NCI-H1105 treated with DMSO at 0.1 percent for 48 hours (cell line): ENCODE results near the gene PIAS4.

Experiments
- DNase-seq: peaks from one replicate; lab custom pipeline; 2025; lab: John Stamatoyannopoulos, UW

PIAS4 gene

DNA sequence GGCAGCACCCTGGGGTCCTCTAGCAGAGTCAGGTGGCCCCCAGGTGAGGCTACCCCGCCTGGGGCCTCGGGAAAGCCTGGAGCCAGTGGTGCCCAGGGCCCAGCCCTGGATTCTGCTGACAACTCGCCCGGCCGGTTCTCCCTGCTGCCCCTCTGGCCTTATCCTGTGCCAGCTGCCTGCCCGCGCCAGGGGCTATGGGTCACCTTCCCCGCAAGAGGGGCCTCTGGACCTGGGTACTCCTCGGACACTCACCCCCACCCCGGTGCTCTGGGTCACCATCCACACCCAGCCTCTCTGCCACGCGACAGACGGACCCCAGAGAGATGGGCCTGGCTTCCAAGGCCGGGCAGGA, 35.2 kb downstream of the PIAS4 start:
- no peak for DNase-seq

DNA sequence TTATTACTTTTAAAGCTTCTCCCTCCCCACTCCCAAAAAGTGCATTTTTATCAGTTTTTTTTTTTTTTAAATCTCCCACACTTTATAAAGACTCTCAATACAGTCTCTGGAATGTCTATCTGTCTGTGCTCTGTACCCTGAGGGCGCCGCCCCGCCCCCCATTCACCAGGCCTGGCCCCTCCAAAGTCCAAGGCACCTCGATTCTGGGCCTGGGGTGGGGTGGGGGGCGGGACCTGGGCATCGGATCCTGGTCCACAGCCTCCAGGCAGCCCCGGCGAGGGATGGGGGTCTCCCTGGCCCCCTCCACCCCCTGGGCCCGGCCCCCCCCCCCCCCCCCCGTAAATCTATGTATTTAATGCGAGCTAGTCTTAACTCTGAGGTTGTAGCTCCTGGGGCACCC, 35.9 kb downstream of the PIAS4 start:
- no peak for DNase-seq

DNA sequence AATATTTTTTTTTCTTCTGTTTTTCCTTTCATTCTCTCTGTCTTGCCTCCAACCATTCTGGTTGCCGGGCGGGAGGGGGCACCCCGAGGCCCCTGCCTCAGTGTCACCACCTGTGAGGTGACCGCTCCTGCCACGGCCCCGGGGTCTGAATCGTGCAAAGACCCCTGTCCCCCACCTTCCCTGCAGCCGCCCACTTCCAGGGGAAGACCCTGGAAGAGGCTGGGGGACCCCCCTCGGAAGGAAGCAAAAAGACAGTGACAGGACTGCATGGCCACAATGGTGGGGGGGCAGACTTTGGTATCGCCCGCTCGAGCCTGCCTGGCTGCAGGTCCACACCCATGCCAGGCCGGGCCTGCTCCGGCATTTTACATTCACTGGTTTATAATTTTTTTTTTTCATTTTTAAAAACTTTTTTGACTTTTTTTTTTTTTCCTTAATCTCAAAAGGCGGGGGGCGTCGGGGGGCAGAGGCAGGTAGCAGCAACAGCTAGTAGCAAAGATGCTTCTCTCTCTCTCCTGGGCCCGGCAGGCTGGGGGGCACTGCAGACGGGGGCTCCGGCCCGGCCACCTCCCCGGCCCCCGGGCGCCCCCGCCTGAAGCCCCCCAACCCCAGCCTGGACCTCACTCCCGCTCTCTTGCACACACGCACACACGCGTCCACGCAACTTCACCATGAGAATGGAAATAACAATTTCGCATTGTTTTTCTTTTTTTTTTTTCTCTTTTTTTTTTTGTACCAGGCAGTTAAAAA, 36.6 kb downstream of the PIAS4 start:
- DNase-seq = no peak

DNA sequence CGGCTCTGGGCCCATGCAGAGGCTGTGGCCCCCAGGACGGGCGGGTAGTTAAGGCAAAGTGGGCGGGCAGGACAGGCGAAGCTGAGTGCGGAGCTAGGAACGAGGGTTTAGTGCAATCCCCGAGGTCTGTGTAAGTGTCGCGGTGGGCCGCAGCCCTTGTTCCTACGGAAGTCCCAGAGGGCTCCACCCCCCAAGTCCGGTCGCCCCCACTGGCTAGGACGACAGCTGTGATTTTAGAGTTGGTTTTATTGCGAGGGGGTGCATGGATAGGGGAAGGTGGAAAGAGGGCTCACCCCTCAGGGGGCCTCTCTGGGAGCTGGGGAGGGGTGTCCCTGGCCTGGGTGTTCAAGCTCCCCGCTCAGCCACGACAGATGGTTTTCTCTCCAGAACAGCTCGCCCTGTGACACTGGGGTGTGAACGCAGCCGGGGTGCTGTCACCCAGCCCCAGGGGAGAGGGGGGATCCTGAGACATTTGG, 37.5 kb downstream of the PIAS4 start:
- no peak for DNase-seq

DNA sequence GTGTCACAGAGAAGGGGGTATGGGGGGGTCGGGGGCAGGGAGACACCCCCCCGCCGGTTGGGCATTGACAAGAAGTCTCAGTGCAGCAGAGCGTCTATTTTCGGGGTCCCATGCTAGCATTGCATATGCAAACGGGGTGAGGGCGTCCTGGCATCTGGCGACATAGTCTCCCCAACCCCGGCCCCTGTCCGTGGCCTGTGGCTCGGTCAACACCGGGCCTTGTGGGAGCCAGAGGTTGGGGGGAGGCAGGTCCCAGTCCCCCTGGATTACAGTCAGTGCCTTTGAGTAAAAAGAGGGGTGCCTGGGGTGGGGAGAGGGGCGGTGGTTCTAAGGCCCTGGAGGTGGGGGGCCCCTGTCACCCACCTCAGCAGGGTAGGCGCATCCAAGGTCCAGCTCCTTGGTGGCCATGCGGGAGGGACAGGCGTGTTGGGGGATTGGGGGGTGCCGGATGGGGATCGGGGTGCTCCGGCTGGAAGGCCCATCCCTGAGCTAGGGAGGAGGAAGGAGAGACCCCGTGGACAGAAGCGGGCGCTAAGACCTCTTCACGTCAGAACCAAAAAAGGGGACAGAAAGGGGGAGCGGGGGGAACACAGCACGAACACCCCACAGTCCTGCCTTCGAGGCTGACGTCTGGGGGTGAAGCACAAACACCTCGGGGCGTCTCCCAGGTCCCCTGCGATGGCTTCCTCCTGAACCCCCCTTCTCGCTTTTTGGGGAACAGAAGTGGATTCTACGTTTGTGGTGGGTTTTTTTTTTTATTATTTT, 38.2 kb downstream of the PIAS4 start:
- no peak for DNase-seq

DNA sequence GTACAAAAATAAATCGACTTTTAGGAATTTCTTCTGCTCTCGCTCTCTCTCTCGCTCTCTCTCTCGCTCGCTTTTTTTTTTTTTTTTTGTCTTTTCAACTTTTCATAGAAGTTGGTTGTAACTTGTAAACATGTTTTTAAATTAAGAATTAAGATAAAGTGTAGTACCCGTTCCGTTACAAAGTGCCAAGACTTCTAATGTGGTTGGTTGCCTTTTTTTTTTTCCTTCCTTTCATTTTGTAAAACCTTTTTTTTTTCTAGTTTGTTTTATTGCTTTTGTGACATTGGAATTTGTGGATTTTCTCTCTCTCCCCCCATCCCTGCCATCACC, 38.8 kb downstream of the PIAS4 start:
- DNase-seq = no peak

DNA sequence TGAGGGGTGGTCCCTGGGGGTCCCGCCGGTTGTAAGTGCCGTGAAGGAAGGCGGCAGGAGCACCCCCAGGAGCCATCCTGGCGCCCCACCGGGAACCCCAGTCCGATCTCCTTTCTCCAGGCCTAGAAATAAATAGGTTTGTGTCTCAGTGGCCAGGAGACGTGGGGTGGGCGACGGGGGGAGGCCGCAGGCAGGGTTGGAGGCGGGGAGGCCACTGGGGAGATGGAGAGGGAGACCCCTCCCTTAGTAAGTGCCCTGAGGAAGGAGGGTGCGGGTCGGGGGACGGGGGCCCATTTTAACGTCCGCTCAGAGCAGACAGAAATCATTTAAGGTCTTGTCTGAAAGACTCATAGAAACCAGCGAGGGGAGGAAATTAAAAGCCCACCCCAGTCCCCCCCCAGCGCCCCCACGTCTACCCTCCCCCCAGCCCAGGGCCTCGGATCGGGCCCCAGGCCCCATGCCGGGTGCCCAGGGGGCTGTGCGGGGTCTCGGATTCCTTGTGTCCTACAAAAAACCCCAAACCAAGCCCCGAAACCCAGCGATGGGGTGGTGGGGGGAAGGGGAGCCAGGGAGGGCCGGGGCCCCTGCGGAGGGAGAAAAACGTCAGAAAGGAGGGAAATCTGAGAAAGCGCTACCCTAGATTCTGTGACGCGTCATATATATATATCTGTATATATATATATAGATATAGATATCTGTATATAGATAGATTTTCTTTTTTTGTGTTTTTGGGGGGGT, 39.6 kb downstream of the PIAS4 start:
- DNase-seq = no peak

DNA sequence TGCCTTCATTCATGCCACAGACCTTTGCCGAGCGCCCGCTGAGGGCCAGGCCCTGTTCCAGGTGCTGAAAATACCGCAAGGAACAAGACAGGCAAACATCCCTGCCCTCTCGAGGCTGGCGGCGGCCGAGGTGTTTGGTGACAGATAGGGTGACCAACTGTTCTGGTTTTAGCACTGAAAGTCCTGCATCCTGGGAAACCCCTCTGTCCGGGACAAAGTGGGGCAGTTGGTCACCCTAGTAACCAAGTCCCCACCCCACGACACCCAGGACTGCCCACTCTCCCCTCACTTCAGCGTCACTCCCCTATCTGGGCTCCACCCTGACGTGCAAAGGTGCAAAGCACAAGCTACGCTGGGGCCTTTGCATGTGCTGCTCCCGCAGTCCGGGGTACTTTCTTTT, 41.9 kb downstream of the PIAS4 start:
- no peak for DNase-seq

DNA sequence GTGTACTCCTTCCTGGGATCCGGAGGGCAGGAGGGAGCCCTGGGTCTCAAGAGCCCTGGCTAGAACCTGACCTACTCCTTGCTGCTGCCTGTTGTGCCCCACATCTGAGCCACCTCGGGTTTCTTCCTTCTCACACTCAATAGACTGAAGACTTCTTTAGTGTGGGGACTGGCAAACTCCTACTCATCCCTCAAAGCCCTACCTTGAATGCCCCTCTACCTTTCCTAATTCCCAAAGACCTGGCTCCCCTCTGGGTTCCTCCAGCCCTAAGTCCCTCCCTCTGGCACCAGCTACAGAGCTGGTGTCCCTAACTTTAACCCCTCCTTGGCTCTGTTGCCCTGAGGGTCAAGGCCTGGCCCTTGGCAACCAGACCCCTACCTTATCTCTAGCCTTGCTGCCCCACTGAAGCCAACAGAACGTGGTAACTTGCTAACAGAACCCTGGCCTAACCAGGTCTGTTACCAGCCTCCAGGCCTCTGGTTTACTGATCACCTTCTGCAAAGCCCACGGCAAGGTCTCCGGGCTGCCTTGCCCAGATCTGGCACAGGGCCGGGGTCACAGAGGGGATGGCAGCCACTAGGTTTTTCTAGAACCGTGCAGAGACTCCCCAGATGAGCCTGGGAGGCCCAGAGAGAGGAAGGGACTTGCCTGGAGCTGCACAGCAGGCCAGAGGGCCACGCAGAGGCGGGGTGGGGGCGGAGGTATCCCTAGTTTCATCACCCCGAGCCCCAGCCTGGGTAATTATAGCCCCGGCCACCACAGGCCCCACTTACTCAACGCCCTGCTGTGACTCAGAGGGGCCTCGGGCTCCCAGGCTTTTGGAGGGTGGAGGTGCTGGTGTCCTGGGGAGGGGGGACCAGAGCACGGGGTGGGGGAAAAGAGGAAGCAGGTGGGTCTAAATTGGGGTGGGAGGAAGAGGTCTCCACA, 43.9 kb downstream of the PIAS4 start:
- DNase-seq = no peak

DNA sequence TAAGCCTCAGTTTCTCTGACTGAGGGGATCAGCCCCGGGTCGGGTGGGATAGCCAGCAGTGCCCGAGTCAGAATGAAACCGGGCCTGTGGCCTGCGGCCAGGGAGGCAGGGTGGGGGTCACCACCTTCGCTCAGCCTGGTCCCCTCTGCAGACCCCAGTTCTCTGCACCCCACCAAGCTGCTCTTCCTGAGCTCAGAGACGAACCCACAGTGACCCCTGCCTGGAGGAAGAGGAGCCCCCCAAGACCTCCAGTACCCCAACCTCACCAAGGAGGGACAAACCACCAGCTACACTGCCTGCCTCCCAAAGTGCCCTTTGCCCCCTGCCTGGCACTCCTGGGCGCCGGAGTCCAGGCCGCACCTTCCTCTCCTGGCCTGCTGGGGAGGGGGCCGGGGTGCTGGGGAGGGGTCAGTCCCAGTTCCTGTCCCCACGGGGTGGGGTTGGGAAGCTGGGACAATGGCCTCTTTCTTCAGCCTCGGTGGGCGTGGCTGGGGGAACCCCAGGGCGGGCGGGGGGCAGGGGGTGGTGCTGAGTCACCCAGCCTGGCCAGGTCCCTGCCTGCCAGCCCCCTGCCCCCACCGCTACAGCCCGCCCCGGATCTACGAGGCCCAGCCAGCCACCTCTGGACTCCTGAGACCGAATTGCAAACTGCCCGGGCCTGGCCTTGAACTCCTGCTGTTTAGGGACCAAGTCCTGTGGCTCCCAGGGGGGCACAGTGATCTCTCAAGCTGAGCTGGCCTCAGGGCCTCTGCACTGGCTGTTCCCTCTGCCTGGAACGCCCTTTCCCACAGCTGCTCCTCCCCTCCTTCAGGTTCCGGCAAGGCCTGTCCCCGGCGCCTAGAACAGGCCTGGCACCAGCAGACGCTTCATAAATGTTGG, 44.8 kb downstream of the PIAS4 start:
- DNase-seq = no peak

DNA sequence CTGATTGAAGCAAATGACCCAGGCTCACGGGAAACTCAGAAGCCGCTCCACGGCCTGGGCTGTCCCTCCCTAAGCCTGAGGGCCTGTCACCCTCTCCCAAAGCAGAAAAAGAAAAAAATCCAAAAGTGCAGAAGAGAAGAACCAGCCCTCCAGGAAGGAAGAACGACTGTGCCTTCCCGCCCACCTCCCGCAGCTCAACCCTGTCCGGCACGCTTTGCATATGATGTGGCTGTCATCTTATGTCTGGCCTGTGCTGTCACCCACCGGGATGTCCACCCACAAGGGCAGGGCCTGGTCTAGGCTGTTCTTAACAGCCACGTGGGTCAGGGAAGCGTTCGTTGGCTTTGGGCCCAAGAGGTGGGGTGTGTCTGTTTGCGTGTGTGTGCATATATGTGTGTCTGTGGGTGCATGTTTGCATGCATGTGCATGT, 45.5 kb downstream of the PIAS4 start:
- no peak for DNase-seq

DNA sequence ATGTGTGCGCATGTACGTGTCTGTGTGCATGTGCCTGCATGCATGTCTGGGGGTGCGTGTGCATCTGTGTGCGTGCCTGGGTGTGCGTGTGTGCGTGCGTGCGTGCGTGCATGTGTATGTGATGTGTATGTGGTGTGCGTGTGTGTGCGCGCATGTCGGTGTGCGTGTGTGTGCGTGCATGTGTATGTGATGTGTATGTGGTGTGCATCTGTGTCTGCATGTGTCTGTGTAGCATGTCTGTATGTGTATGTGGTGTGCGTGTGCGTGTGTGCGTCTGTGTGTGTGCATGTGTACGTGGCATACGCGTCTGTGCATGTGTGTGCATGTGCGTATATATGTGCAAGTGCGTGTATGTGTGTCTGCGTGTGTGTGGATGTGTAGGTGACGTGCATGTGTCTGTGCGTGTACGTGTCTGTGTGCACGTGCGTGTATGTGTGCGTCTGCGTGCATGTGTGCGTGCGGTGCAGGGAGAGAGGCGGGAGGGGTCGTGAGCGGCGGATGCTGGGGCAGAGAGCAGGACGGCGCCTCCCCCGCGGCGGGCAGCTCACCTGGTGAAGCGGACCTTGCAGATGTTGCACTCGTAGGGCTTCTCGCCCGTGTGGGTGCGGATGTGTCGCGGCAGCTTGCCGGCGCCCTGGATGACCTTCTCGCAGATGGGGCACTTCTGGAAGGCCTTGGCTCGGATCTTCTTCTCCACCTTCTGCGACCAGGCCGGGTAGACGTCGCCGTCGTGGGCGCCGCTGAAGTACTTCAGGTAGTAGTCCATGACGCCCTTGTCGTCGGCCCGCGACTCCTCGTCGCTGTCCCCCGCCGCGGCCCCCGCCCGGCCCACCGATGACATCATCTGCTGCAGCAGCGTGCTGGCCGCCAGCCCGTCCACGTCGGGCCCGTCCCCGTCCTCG, 46.1 kb downstream of the PIAS4 start:
- no peak for DNase-seq

DNA sequence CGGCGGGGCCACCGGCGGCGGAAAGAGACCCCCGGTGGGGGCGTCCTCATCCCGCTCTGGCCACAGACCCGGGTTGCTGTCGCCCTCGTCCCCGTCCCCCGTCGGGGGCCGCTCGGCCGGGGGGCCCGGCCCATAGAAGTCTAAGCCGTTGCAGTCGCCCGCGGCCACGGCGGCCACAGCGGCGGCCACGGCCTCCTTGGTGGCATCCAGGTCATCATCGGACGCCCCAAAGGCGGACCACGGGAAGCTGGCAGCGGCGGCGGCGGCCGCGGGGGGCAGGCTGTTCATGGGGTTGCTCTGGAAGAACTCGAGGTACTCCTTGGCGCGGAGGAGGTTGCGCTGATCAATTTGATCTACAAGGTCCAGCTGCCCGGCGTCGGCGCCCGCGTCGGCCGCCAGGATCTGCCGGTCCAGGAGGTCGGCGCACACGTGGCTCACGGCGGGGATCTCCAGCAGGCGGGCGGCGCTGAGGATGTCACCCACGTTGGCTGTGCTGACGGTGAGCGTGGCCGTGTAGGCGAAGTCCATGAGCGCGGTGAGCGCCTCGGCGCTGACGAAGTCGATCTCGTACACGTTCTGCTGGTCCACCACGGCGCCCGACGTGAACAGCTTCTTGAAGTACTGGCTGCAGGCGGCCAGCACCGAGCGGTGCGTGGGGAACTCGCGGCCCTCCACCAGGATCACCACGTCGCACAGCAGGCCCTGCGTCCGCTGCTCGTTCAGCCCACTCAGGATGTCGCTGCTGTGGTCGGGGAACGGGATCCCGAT, 47.1 kb downstream of the PIAS4 start:
- no peak for DNase-seq

DNA sequence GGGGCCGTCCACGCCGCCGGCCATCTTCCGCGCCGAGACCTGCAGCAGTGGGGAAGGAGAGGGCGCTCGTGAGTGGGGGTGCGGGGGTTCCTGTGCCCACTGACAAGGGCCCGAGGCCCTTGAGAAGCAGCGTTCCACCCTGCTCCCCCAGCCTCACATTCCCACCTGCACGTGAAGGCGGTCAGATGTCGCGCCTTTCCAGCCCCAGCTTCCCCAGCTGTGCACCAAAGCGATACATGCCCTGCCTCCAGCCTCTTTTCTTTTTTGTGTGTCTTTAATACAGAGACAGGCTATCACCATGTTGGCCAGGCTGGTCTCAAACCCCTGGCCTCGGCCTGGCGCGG, 47.6 kb downstream of the PIAS4 start:
- DNase-seq = no peak

DNA sequence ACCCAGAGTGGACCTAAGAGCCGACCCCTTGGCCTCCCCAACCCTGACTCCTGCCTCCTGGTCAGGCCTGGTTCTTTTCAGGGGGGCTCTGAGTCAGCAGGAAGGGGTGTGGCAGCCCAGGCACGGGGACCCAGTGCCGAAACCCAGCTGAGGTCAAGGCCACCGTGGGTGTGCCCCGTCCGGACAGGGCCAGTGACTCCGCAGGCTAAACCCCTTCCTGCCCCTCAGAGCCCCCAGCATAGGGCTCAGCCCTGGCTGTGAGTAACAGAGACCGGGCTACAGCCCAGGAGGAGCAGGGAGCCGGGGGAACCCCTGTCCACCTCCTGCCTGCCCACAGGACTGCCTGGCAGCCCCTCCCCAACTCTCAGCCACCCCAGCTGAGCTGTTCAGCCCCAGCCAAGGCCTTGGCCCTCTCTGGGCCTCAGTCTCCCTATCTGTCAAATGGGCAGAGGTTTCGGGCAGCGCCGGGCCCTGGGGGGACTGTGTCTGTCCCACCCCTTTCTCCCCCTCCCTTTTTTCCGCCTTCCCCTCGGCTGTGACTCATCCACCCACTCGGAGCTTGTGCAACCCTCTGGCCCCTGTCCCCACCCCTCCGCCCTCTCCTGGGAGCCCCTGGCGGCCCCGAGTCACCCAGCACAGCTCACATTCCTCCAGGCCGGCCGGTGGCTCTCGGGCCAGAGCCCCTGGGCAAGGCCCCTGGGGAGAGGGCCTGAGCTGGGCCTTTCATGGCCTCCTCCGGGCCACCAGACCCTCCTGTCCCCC, 50.6 kb downstream of the PIAS4 start:
- no peak for DNase-seq

DNA sequence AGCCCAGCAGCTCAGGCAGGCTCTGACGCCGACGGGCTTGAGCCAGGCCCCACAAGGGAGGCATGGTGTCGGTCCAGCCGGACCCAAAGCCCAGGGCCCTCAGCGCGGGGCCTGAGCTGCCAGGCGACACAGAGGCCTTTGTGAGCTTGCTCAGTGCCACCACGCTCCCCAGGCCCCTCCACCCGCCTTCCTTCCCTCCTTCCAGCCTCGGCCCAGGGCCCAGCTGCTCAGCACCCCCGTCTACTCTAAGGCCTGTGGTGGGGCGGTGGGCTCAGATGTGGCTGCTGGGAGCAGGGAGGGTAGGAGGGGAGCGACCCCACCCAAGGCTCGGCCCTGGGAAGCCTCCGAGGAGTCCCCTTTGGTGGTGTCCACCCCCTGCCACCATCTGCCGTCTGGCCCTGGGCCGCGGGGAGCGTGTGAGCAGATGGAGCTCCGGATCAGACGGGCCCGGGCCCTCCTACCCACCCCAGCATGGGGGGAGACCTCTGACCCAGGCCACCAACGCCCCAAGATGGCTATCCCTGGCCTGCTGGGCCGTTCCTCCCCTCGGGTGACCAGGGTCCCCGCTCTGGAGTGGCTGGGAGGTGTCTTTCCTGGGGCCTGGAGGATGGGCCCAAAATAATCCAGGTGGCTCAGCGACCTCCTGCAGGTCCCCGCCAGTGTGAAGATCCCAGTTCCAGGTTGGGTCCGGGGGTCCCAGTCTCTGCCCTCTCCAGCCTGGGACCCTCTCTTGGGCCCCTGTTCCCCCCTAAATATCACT, 51.3 kb downstream of the PIAS4 start:
- DNase-seq = no peak

DNA sequence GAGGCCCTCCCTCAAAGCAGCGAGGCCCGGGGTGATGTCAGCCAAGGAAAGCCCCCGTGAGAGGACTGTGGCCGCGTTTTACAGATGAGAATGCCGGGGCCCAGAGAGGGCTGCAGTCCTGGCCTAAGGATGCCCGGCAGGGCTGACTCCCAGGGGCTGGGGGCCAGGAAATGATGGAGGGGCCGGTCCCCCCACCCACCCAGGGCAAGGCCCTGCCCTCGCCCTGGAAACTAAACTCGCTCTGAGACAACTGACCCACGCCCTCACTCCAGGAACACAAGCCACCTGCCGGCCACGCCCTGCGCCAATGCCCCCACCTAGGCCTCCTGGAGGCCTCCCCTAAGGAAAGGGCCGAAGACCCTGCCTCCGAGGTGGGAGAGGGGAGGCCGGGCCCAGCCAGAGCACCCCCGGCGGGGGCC, 51.9 kb downstream of the PIAS4 start:
- DNase-seq = no peak
